C4-2B (cell line): ENCODE results near the gene EFNA1.

Source experiments
- H3K27ac ChIP-seq: fragments of 450-650 bp; 2 replicates; pipeline ENCODE4 v1.5.1; 2017
- CTCF ChIP-seq: fragments of 450-650 bp; conservative IDR thresholded peaks from 2 replicates; pipeline ENCODE4 v1.5.1; 2017; ENCODE audit warnings: mild to moderate bottlenecking
- ZFX ChIP-seq: fragments of 450-650 bp; IDR thresholded peaks from 2 replicates; pipeline ENCODE4 v1.6.1; 2017

The EFNA1 gene

GRCh38 chr1:155175927-155176371 lies 48.3 kb downstream of the EFNA1 start:
- TF ChIP-seq CTCF (no peak), ZFX (no peak)
- H3K27ac ChIP-seq: peak overlapping the region; percentile 94

GRCh38 chr1:155176544-155177071 lies 48.9 kb downstream of the EFNA1 start:
- TF ChIP-seq ZFX (no peak), CTCF (peak; percentile 98)
- H3K27ac ChIP-seq: peak overlapping the region; percentile 94

GRCh38 chr1:155177192-155177917 lies 49.7 kb downstream of the EFNA1 start:
- TF ChIP-seq ZFX (peak; percentile 92; the same call in 1 of the 2 replicates), CTCF (no peak)
- H3K27ac ChIP-seq: peak overlapping the region; percentile 94

GRCh38 chr1:155177918-155178281 lies 50.2 kb downstream of the EFNA1 start:
- TF ChIP-seq ZFX: no peak
- TF ChIP-seq CTCF: no peak
- H3K27ac ChIP-seq: peak overlapping the region; percentile 94

DNA sequence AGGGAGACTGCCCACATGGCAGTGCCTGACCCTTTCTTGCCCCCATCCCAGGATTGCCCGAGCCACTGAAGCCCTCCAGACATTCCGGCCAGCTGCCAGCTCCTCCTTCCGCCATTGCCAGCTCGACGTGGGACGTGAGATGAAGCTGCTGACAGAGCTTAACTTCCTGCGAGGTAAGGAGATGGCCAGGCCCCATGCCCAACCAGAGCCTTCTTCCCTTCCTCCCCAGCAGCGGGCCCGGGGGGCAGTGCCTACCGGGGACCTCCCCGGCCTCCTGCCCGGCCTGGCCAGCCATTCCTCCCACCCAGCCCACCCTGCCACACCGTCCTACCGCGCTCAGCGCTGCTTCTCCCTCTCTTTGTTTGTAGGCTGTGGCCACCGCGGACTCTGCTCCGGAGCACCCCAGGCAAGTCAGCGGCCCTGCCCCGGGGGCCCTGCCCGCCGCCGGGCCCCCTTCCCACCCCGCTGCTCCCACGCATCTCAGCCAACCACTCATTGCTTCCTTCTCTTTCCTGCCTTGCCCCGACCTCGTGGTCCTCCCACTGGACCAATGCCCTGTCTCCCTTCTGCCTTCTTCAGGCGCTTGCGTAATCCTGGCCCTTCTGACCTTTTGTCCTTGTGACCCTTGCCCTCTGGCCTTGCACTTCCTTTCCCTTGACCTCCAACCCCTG lies 50.9 kb downstream of the EFNA1 start:
- TF ChIP-seq CTCF: no peak
- TF ChIP-seq ZFX: no peak
- H3K27ac ChIP-seq: peak overlapping the region; percentile 94

- no peak for TF ChIP-seq CTCF
- no peak for TF ChIP-seq ZFX
- H3K27ac ChIP-seq: peak overlapping the region; percentile 94
Measured at GRCh38 chr1:155179112-155180031, 51.7 kb downstream of the EFNA1 start.
